PC-9 (cell line): ENCODE data around the gene PRKCH. TPM values are rescaled to one million over a fixed set of nuclear protein-coding genes. Genes with fewer than 3 reads are reported as not detected.

Experiments used
- BruUV-seq: library from RNA; stranded (reverse); fragments of 400-500 nt; replicated peaks from 2 replicates; lab custom pipeline; 2021; lab: Mats Ljungman, UMichigan
- CTCF ChIA-PET: fragments of 300-600 bp; sonication (Branson Sonifier 250); formaldehyde crosslinking; loops from one replicate; lab custom pipeline; 2022; ENCODE audit warnings: antibody characterized with exemption; lab: Charles Lee
- POLR2A ChIA-PET: fragments of 300-600 bp; sonication (Branson Sonifier 250); formaldehyde crosslinking; loops from one replicate; lab custom pipeline; 2022; ENCODE audit warnings: antibody characterized with exemption; ENCODE audit not compliant: unreplicated experiment; lab: Charles Lee
- DNase-seq, 2 experiments: peaks; one replicate each; pipeline versions ENCODE4 v3.0.0 to v3.0.0-alpha.2; 2015 to 2022; ENCODE audit warnings: mixed read lengths in 1 of 2
- H2AFZ ChIP-seq: fragments of 200-600 bp; sonication (generic); 2 replicates; pipeline ENCODE4 v1.8.1; 2017; ENCODE audit warnings: antibody characterized with exemption
- H3F3A ChIP-seq: fragments of 200-600 bp; sonication (generic); 2 replicates; pipeline ENCODE4 v1.8.1; 2017; ENCODE audit warnings: antibody characterized with exemption, mild to moderate bottlenecking, low read depth; ENCODE audit not compliant: insufficient read depth
- H3K27ac ChIP-seq: fragments of 200-600 bp; sonication (generic); 2 replicates; pipeline ENCODE4 v1.6.1; 2016; ENCODE audit warnings: mixed run types
- H3K27me3 ChIP-seq: fragments of 200-600 bp; sonication (generic); 2 replicates; pipeline ENCODE4 v1.6.1; 2016; ENCODE audit warnings: low read depth, mixed run types; ENCODE audit not compliant: insufficient read depth
- H3K36me3 ChIP-seq: fragments of 200-600 bp; sonication (generic); 2 replicates; pipeline ENCODE4 v1.6.1; 2016; ENCODE audit warnings: low read depth, mixed run types
- H3K4me1 ChIP-seq: fragments of 200-600 bp; sonication (generic); replicated peaks from 2 replicates; pipeline ENCODE4 v1.6.1; 2016; ENCODE audit warnings: mixed run types; ENCODE audit not compliant: insufficient read depth
- H3K4me2 ChIP-seq: fragments of 200-600 bp; sonication (generic); 2 replicates; pipeline ENCODE4 v1.6.1; 2017; ENCODE audit warnings: mixed run types
- H3K4me3 ChIP-seq: fragments of 200-600 bp; sonication (generic); 2 replicates; pipeline ENCODE4 v1.6.1; 2016; ENCODE audit warnings: mixed run types
- H3K79me2 ChIP-seq: fragments of 200-600 bp; sonication (generic); 2 replicates; pipeline ENCODE4 v1.6.1; 2017; ENCODE audit warnings: low read depth, mixed run types
- H3K9me2 ChIP-seq: fragments of 200-600 bp; sonication (generic); 2 replicates; pipeline ENCODE4 v1.8.1; 2017; ENCODE audit warnings: mild to moderate bottlenecking; ENCODE audit not compliant: insufficient read depth
- H3K9me3 ChIP-seq: fragments of 200-600 bp; sonication (generic); 2 replicates; pipeline ENCODE4 v1.8.1; 2016; ENCODE audit warnings: low read depth; ENCODE audit not compliant: insufficient read depth
- H4K20me1 ChIP-seq: fragments of 200-600 bp; sonication (generic); 2 replicates; pipeline ENCODE4 v1.8.1; 2017; ENCODE audit not compliant: insufficient read depth
- CTCF ChIP-seq: fragments of 200-600 bp; sonication (generic); conservative IDR thresholded peaks from 2 replicates; pipeline ENCODE4 v1.6.1; 2017; ENCODE audit warnings: mixed run types, antibody characterized with exemption, mild to moderate bottlenecking, moderate library complexity
- EZH2 ChIP-seq: fragments of 200-600 bp; sonication (generic); IDR thresholded peaks from 2 replicates; pipeline ENCODE4 v1.8.0; 2017; ENCODE audit warnings: antibody characterized with exemption, low read depth
- intact Hi-C: fragments of 100-400 bp; cut with micrococcal nuclease; formaldehyde crosslinking; loops from one replicate; pipeline ENCODE4 v1.10.0; 2022; ENCODE audit not compliant: unreplicated experiment
- total RNA-seq: library from RNA; stranded (reverse); gene quantifications from 2 replicates; pipeline ENCODE4 v1.2.3, GENCODE V29; 2021

The PRKCH gene
- total RNA-seq, 1 experiment from 2014 or later = 32.4 TPM

- H4K20me1 ChIP-seq = no peaks in the 10 kb centered on the region
- POLR2A ChIA-PET = no interaction called here
- H3F3A ChIP-seq = peaks cover 20% of the 10 kb centered on the region
- BruUV-seq = no TSS peak
- H3K9me3 ChIP-seq = no peaks in the 10 kb centered on the region
- CTCF ChIA-PET = no interaction called here
- TF ChIP-seq EZH2 (no peak), CTCF (no peak)
- H3K4me1 ChIP-seq = peaks cover 39% of the 10 kb centered on the region
- H3K27me3 ChIP-seq = no peaks in the 10 kb centered on the region
- H3K27ac ChIP-seq = no peak overlapping the region
- DNase-seq = no peak
- H2AFZ ChIP-seq = no peak overlapping the region
- H3K4me2 ChIP-seq = no peak overlapping the region
- intact Hi-C loops = no loop called here
- no peaks in the 10 kb centered on the region for H3K36me3 ChIP-seq
- peaks cover 51% of the 10 kb centered on the region for H3K79me2 ChIP-seq
- no peak overlapping the region for H3K4me3 ChIP-seq
- no peaks in the 10 kb centered on the region for H3K9me2 ChIP-seq
Observed at GRCh38 chr14:61434311-61434710, 112.9 kb downstream of the PRKCH start.

DNA sequence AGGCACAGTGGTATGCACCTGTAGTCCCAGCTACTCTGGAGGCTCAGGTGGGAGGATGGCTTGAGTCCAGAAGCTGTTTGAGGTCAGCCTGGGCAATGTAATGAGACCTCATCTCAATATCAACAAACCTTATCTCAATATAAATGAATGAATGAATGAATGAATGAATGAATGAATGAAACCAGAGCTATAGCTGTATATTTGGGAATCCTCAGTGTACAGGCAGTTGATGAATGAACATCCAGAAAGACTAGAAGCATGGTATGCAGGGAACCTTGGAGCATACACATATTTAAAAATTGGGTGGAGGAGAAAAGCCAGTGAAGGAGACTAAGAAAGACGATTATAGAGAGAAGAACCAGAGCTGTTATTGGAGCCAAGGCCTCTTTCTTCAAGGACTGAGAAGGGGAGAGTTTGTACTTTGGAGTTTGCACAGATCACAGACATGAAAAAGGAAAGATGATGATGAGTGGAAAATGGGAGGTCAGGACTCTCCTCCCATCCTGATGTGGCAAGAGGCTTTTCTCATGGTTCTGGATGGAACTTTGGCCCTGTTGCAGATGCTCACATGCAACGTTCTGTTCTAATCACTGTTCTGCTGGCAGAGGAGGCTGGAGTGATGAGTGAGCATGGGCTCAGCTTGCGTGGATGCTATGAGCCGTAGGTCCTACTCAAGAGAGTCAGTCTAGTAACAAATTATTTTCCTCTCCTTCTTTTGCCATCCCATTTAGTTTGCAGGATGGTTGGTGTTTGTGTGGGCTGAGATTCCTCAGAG lies 114.4 kb downstream of the PRKCH start:
- DNase-seq = peak in 1 of 2 experiments; percentile 0
- no peak overlapping the region for H3K4me3 ChIP-seq
- no peaks in the 10 kb centered on the region for H3K36me3 ChIP-seq
- H4K20me1 ChIP-seq = no peaks in the 10 kb centered on the region
- intact Hi-C loops = no loop called here
- POLR2A ChIA-PET = no interaction called here
- CTCF ChIA-PET = no interaction called here
- peaks cover 45% of the 10 kb centered on the region for H3K4me1 ChIP-seq
- H3K79me2 ChIP-seq = peaks cover 62% of the 10 kb centered on the region
- H3K27ac ChIP-seq = no peak overlapping the region
- peaks cover 30% of the 10 kb centered on the region for H3F3A ChIP-seq
- no TSS peak for BruUV-seq
- H3K27me3 ChIP-seq = no peaks in the 10 kb centered on the region
- H3K9me3 ChIP-seq = no peaks in the 10 kb centered on the region
- H2AFZ ChIP-seq = no peak overlapping the region
- H3K4me2 ChIP-seq = no peak overlapping the region
- no peaks in the 10 kb centered on the region for H3K9me2 ChIP-seq
- TF ChIP-seq EZH2 = no peak
- TF ChIP-seq CTCF = no peak

DNA sequence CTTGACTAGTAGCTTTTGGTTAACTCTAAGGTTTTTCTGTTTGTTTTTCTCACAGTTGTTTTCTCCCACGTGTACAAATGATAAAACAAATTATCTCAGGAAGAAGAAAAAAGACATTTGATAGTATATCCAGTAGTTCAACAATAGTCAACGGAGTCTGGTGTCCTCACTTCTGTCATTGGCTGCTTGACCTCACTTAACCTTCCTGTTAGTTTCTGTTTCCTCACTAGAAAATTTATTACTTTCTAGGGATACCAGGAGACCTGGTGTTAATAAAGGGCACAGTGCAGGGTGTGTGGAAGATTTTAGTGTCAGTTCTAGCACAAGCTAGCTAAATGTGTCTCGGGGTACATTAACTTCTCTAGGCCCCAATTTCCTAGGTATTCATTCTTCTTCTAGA lies 116.0 kb downstream of the PRKCH start:
- Histone ChIP-seq H3K9me3 (no peaks in the 10 kb centered on the region), H3K9me2 (no peaks in the 10 kb centered on the region), H3K4me1 (peaks cover 45% of the 10 kb centered on the region), H3F3A (peaks cover 30% of the 10 kb centered on the region), H3K79me2 (peaks cover 67% of the 10 kb centered on the region), H4K20me1 (no peaks in the 10 kb centered on the region), H3K36me3 (no peaks in the 10 kb centered on the region), H3K4me3 (no peak overlapping the region), H3K27me3 (no peaks in the 10 kb centered on the region), H3K27ac (peak overlapping the region; percentile 93), H3K4me2 (peak overlapping the region; percentile 74; the same call in 1 of the 2 replicates), H2AFZ (no peak overlapping the region)
- peak in 1 of 2 experiments; percentile 32 for DNase-seq
- BruUV-seq = no TSS peak
- TF ChIP-seq CTCF = no peak
- TF ChIP-seq EZH2 = no peak
- ChIA-PET POLR2A (no interaction called here), CTCF (no interaction called here)
- intact Hi-C loops = no loop called here
